Measurements from ENCODE around the gene SMIM35.

- TF ChIP-seq POLR2A (IDR thresholded peaks at IDR 0.05; ENCODE audit: low read depth, low read length) (no peak), POLR2AphosphoS5 (IDR thresholded peaks at IDR 0.05; ENCODE audit: insufficient read depth, low read depth, low read length) (no peak), CTCF (IDR thresholded peaks at IDR 0.05; ENCODE audit: extremely low read depth in 1 of 2, insufficient read depth in 1 of 2, low read depth in 1 of 2, low read length in 2 of 2) (no peak), MAX (IDR thresholded peaks at IDR 0.05; ENCODE audit: insufficient read depth, insufficient read length) (no peak), EZH2 (IDR thresholded peaks at IDR 0.05; ENCODE audit: borderline replicate concordance, low read depth, low read length, severe bottlenecking) (no peak), FOS (IDR thresholded peaks at IDR 0.05; ENCODE audit: borderline replicate concordance, insufficient read depth, low read length) (no peak)
Observed at GRCh38 chr11:118091690-118092089, 4.9 kb upstream of the SMIM35 start.

Measured in endothelial cell of umbilical vein (primary cell).